ENCODE measurements around the gene CEP120. TPM values are rescaled to one million over a fixed set of nuclear protein-coding genes. Genes with fewer than 3 reads are reported as not detected.

The CEP120 gene
- total and polyA plus RNA-seq, 4 experiments from 2014 or later = 18.8 to 70.1 (median 50.5) TPM

Other genes starting within 250 kb of the CEP120 start
- 10 to 100 TPM; 86.5 to 93.0 TPM for gene CSNK1G3, start 88.8 kb upstream of the CEP120 start, total RNA-seq
- gene CSNK1G3, start 88.8 kb upstream of the CEP120 start, polyA plus RNA-seq = 10 to 100 TPM; 23.2 to 26.4 TPM